CD4-positive, alpha-beta T cell treated with Interleukin-4 for 1 hour (primary cell): ENCODE data around the gene FBL.
A peak's percentile ranks its signal among the peaks of the same experiment; 100 is the strongest.
"Not testable (repeated sequence)": the region's sequence is repeated elsewhere in the genome, so short reads cannot be mapped to it uniquely, and the experiment has no call there.

Experiments
- DNase-seq, 2 donors: peaks; one replicate each; pipeline ENCODE4 v3.0.0-alpha.2; 2020 to 2022

The FBL gene

DNA sequence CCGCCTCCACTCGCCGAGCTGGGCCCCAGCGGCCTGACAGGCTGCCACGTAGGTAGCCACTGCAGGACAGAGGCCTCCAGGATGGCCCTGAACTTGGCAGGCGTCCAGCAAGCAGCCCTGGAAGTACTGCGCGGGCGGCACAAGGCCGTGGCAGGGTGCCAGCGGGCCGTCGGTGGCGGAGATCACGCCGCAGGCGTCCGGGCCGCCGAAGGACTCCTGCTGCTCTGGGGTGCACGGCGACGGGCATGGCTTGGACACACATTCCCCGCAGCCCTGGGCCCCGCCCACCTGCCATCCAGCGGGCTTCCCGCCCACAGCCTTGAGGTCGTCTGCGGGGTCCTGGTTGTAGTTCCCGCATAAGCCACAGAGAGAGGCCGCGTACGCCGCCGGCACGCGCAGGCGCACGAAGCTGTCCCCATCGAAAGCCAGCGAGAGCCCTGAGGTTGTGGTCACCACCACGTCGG lies 29.3 kb upstream of the FBL start:
- not testable (repeated sequence) for DNase-seq

GRCh38 chr19:39874404-39874803 lies 28.2 kb upstream of the FBL start:
- DNase-seq = no peak

DNA sequence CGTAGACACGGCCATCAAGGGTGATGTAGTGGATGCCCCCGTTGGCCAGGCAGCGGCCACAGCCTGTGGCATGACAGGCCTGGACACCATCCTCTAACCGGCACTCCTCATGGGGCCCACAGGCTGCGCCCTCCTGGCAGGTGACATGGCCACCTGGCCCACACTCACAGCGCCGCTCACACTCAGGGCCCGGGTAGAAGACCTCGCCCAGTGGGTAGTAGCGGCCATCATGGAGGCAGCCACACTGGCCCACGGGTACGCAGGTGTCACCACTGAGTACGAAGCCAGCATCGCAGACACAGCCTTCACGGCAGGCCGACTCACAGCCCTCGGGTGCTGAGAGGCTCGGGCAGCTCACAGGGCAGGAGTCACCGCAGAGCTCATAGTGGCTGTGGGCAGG lies 27.2 kb upstream of the FBL start:
- no peak for DNase-seq

DNA sequence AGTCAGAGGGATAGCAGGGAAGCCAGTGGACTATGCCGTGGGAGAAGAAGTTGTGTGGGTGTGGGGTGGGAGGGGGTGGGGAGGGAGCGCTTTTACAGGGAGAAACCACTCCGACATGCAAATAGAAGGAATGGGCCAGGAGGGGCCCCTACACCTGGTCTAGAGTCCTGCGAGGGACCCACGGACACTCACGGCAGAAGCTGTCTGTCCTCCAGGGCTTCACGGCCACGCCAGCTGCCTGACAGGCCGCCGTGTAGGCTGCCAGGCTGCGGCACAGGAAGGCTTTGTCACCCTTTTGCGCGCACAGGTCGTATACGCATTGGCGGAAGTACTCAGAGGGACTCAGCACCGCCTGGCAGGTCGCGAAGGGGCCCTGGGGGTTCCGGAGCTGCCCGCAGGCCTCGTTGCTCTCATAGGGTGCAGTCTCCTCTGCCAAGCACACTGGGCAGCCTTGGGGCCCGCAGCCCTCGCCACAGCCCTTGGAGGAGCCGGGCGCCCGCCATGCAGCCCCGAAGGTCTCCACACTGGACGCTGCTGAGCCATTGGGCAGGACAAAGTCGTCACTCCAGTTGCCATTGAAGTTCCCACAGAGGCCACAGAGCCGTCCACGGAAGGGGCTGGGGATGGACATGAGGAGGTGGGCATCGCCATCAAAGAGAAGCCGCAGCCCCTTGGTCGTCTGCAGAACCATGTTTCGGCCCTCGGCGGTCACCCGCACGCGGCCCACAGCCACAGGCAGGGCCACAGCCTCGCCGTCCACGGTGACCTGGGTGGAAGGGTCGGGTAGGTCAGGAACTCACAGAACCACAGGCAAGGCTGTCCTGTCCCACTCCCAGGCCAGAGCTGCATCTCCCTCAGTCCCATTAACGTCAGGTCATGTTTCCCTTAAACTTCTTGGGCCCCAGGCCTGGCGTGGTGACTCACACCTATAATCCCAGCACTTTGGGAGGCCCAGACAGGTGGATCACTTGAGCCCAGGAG lies 26.0 kb upstream of the FBL start:
- no peak for DNase-seq

- DNase-seq = no peak
Measured at GRCh38 chr19:39871362-39871761, 25.2 kb upstream of the FBL start.

DNA sequence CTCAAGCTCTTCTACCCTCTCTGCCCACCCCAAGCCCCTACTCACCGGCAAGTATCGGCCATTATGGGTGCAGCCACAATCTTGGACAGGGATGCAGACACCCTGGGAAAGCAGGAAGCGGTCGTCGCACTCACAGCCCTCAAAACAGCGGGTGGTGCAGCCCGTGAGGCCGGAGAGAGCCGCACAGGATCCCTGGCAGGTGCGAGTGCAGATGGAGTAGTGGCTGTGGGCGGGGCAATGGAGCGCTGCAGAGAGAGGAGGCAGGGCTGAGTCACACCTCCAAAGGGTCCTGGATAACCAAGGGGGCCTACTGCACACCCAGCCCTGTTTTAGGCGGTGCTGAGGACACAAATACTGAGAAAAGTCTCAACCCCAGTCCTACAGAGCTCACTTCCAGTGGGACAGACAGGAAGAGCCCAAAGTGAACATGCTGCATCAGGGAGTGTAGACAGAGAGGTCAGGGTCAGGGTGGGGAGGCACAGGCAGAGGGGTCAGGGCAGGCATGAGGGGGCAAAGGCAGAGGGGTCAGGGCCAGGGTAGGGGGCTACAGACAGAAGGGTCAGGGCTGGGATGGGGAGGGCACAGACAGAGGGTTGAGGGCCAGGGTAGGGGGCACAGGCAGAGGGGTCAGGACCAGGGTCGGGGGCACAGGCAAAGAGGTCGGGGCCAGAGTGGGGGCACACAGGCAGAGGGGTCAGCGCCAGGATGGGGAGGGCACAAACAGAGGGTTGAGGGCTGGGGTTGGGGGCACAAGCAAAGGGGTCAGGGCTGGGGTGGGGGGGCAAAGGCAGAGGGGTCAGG lies 24.2 kb upstream of the FBL start:
- no peak for DNase-seq

DNA sequence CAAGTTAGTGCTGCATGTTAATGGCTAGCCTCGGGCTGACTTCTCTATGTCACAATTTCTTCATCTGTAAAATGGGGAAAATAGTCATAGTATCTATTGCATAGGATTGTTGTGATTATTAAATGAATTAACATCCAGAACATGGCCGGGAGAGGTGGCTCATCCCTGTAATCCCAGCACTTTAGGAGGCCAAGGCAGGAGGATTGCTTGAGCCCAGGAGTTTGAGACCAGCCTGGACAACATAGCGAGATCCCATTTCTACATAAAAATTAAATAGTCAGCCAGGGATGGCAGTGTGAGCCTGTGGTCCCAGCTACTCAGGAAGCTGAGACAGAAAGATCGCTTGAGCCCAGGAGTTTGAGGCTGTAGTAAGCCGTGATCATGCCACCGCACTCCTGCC lies 21.8 kb upstream of the FBL start:
- no peak for DNase-seq

GRCh38 chr19:39867133-39867532 lies 21.0 kb upstream of the FBL start:
- no peak for DNase-seq

DNA sequence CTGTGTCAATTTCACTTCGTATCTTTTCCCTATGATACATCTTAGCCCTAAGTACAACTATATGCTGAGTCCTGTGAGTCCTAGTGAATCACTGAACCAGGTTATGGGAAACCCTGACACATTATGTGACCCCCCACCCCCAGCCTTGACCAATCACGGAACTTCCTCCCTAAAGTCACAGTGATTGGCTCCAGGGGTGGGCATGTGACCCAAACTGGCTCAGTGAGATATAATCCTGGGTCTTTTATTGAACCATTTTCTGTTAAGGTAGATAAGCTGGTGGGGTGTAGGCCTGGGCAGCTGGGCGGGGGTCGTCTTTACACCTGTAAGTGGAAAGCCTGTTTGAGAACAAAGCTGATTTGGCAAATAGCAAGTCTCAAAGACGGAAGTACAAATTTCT lies 19.8 kb upstream of the FBL start:
- DNase-seq = no peak

- no peak for DNase-seq
Measured at GRCh38 chr19:39865186-39865585, 19.0 kb upstream of the FBL start.

DNA sequence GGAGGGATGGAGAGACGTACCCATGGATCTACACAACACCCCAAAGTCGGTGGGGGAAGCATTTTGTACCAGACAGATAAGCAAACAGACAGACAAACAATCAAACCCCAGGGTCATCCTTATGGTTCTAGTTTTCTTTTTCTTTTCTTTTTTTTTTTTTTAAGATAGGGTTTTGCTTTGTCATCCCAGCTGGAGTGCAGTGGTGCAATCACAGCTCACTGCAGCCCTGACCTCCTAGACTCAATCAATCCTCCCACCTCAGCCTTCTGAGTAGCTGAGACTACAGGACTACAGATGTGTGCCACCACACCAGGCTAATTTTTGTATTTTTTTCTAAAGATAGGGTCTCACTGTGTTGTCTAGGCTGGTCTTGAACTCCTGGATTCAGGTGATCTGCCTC lies 17.9 kb upstream of the FBL start:
- no peak for DNase-seq

DNA sequence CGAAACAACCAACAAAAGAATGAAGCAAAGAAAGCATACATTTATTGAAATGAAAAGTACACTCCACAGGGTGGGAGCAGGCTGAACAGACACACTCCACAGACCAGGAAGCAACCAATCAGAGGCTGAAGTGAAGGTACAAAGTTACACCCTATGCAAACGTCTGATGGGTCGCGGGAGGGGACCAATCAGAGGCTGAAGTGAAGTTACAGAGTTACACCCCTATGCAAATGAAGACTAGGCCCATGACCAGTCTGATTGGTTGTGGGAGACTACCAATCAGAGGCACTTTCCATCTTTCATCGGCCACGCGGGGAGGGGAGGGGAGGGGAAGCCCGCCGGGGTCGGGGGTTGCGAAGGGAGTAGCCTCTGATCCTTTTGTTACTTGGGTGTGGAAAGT lies 12.4 kb upstream of the FBL start:
- DNase-seq = peak in 1 of 2 donors; percentile 83

DNA sequence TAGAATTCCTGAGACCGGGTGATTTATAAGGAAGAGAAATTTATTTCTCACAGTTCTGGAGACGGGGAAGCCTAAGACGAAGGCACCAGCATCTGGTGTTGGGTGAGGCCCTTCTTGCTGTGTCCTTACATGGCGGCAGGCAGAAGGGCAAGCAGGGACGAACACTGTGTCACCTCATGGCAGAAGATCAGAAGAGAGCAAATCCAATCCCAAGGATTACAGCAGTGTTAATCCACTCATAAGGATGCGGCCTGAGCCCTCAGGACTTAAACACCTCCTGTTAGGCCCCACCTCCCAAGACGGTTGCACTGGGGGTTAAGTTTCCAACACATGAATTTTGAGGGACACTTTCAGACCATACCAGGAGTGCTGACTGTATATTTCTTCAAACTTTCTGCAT lies 6.7 kb upstream of the FBL start:
- no peak for DNase-seq

- DNase-seq = no peak
Measured at GRCh38 chr19:39850892-39851291, 4.7 kb upstream of the FBL start.

DNA sequence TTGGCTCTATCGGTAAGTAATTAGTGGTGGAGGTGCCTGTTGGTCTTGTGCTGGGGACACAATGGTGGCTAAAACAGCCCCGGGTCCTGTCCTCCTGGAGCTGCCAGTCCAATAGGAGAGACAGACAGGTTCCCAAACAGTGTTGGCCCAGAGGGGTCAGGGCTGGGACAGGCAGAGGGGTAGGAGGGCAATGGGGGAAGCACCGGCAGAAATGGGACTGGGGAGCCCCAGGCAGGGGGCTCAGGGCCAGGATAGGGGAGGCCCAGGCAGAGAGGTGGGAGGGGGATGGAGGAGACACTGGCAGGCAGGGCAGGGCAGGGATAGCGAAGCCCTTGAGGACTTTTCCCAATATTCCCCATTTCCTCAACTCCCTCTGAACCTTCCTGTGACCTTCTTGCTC lies 2.2 kb upstream of the FBL start:
- DNase-seq = no peak

DNA sequence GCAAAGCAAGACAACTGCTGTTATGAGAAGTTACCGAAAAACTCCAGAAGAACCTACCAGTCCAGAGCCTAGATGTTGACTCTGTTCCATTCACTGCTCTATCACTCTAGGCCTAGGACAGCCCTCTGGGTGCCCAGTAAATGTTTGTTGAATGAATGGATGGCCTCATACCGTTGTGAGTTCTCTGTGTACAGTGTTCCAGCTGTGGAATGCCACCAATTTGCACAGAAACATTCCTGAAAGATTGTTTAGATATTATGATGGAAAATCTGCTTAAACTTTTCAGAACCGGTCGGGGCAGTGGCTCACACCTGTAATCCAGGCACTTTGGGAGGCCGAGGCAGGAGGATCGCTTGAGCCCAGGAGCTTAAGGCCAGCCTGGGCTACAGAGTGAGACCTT lies 1.3 kb upstream of the FBL start:
- DNase-seq = no peak

GRCh38 chr19:39846678-39847486 lies 703 bp upstream of the FBL start:
- DNase-seq = no peak

GRCh38 chr19:39845584-39845932 lies 621 bp downstream of the FBL start:
- DNase-seq = no peak

DNA sequence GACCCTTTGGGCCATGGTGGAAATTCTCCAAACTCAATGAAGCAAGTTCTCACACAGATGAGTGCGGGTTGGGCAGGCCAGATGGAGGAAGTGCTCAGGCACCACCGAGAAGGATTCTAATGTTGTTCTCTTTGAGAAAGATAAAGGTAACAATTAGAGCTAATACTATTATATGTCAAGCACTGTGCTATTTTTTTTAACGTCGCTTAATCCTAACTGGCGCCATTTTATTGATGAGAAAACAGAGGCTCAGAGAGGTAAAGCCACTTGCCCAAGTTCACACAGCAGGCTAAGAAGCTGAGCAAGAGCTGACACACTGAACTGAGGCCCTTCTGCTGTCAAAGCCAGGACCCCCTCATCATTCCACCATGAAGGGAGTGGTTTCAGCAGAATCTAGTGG lies 1.0 kb downstream of the FBL start:
- no peak for DNase-seq

DNA sequence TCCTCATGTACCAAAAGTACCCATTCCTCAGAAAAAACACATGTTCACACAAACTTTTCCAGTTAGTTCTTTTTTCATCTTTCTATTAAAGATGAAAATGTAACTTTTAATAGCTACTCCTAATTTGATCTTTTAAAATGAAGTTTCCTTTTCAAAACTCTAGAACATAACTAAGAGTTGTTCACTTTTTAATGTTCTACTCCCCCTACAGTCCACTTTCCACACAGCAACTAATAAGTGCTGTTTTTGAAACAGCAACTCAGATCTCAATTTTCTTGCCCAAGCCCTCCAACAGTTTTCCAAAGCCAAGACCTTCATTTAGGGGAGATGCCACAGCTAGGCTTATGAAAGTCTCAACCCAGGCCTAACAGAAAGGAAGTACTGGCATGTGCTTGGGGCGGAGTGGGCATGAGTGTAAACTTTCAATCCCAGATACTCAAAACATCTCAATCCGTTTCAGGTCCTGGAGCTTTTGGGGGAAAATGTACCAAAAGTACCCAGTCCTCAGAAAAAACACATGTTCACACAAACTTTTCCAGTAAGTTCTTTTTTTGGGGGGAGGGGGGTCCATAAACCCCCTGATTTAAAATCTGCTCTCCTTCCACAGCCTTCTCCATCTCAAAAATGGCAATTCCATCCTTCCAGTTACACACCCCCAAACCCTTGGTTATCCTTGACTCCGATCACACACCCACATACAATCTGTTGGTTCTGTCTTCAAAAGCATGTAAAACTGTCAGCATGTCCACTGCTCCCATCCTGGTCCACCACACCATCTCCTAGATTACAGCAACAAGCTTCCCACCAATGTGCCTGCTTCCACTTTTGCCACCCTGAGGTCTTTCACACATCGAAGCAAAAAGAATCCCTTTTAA lies 2.0 kb downstream of the FBL start:
- peak in 1 of 2 donors; percentile 75 for DNase-seq

- DNase-seq = no peak
Measured at GRCh38 chr19:39842693-39843435, 3.3 kb downstream of the FBL start.
